Measurements from ENCODE around the gene SLC43A1. TPM values are rescaled to one million over a fixed set of nuclear protein-coding genes. Genes with fewer than 3 reads are reported as not detected.

Gene SLC43A1
- total RNA-seq, 1 donor from 2014 or later, result 13.2 TPM

DNA sequence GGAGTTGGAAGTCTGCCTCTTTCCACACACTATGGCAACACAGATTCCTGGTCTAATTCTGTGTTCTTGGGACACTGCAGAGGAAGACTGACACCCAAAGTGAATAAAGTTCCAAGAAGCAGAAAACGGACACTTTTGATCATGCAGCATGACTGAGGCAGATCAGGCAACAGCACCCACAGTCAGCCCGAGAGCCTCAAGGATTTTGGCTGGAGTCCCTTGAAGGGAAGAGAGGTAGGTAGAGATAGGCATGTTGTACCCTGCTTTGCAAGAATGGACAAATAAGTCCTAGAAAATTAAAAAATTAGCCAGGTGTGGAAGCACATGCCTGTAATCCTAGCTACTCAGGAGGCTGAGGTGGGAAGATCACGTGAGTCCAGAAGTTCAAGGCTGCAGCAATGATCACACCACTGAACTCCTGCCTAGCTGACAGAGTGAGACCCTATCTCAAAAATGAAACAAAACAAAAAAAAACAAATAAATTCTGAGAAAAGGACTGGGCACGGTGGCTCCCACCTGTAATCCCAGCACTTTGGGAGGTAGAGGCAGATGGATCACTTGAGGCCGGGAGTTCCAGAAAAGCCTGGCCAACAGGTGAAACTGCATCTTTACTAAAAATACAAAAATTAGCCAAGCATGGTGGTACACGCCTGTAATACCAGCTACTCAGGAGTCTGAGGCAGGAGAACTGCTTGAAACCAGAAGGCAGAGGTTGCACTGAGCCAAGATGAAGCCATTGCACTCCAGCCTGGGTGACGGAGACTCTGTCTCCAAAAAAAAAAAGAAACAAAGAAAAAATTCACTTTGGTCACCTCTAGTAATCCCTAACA, 6.9 kb downstream of the SLC43A1 start:
- DNase-seq, result no peak
- ATAC-seq, result no peak
- Histone ChIP-seq H3K36me3 (peaks cover 12% of the 10 kb centered on the region), H3K4me3 (no peak overlapping the region), H3K27ac (no peak overlapping the region), H3K9me3 (no peaks in the 10 kb centered on the region), H3K27me3 (ENCODE audit: low read depth) (no peaks in the 10 kb centered on the region), H3K4me1 (peaks cover 5% of the 10 kb centered on the region)
- intact Hi-C loops (cut with DNase I), result no loop called here
- TF ChIP-seq, protein P1, sequence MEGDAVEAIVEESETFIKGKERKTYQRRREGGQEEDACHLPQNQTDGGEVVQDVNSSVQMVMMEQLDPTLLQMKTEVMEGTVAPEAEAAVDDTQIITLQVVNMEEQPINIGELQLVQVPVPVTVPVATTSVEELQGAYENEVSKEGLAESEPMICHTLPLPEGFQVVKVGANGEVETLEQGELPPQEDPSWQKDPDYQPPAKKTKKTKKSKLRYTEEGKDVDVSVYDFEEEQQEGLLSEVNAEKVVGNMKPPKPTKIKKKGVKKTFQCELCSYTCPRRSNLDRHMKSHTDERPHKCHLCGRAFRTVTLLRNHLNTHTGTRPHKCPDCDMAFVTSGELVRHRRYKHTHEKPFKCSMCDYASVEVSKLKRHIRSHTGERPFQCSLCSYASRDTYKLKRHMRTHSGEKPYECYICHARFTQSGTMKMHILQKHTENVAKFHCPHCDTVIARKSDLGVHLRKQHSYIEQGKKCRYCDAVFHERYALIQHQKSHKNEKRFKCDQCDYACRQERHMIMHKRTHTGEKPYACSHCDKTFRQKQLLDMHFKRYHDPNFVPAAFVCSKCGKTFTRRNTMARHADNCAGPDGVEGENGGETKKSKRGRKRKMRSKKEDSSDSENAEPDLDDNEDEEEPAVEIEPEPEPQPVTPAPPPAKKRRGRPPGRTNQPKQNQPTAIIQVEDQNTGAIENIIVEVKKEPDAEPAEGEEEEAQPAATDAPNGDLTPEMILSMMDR (IDR thresholded peaks at IDR 0.05), result no peak

DNA sequence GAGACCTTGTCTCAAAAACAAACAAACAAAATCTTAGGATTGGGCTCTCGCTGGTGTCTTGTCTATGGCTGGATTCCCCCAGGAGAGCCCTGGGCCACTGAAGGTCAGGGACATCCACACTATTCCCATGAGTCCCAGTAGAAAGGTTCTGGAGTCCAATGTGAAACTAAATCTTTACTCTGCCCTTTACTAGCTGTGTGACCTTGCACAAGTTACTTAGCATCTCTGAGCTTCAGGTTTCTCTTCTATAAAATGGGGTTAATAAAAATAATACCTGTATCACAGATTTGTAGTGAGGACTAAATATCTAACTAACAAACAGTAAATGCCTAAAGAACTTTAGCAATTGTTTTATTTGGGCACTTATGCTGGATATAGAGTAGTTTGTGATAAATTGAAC, 9.0 kb downstream of the SLC43A1 start:
- TF ChIP-seq, protein P1 (IDR thresholded peaks at IDR 0.05), result no peak
- no peaks in the 10 kb centered on the region for H3K9me3 ChIP-seq
- no peak for ATAC-seq
- no peaks in the 10 kb centered on the region for H3K27me3 ChIP-seq (ENCODE audit: low read depth)
- DNase-seq, result no peak
- H3K36me3 ChIP-seq, result peaks cover 12% of the 10 kb centered on the region
- no peak overlapping the region for H3K27ac ChIP-seq
- no peak overlapping the region for H3K4me3 ChIP-seq
- intact Hi-C loops (cut with DNase I), result no loop called here
- peaks cover 1% of the 10 kb centered on the region for H3K4me1 ChIP-seq

DNA sequence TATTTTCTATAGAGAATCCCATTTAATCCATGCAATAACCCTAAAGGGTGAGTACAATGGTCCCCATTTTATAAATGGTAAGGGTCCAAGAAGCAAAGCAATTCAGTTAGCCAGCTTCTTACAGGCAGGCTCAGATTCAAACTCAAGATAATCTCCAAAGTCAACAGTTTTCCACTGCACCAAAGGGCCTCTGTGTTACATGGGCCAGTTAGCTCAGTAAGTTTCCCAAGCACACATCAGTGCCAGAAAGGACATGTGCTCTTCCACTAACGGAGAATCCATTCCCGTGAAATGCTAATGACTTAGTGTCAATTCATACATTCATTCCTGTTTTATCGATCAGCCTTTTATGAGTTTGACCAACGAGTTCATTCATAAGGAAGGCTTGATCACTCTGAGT, 11.0 kb downstream of the SLC43A1 start:
- no peak for DNase-seq
- H3K9me3 ChIP-seq, result no peaks in the 10 kb centered on the region
- TF ChIP-seq, protein P1 (IDR thresholded peaks at IDR 0.05), result no peak
- ATAC-seq, result no peak
- peaks cover 16% of the 10 kb centered on the region for H3K4me1 ChIP-seq
- H3K36me3 ChIP-seq, result peaks cover 12% of the 10 kb centered on the region
- intact Hi-C loops (cut with DNase I), result no loop called here
- no peak overlapping the region for H3K4me3 ChIP-seq
- no peak overlapping the region for H3K27ac ChIP-seq
- H3K27me3 ChIP-seq (ENCODE audit: low read depth), result no peaks in the 10 kb centered on the region

DNA sequence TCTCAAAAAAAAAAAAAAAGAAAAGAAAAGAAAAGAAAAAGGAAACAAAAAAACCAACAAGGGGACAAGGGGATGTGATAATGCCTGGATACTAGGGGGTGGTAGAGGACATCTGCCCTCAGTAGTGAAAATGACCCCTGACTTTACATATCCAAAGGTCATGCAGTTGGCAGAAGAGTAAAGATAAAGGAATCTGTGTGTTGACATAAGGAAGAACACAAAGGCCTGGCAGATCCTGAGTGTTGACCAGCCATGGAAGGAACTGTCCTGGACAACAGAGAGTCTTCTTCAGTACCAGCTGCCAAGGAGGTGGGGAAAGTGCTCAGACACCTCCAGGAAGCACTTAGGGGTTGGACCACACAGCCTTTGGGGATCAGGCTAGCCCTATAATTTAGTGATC, 12.6 kb downstream of the SLC43A1 start:
- Histone ChIP-seq H3K27me3 (ENCODE audit: low read depth) (no peaks in the 10 kb centered on the region), H3K4me3 (no peak overlapping the region), H3K27ac (no peak overlapping the region), H3K4me1 (peaks cover 26% of the 10 kb centered on the region), H3K36me3 (peaks cover 6% of the 10 kb centered on the region), H3K9me3 (no peaks in the 10 kb centered on the region)
- ATAC-seq (no peak), DNase-seq (no peak)
- intact Hi-C loops (cut with DNase I), result no loop called here
- TF ChIP-seq, protein P1 (IDR thresholded peaks at IDR 0.05), result no peak

DNA sequence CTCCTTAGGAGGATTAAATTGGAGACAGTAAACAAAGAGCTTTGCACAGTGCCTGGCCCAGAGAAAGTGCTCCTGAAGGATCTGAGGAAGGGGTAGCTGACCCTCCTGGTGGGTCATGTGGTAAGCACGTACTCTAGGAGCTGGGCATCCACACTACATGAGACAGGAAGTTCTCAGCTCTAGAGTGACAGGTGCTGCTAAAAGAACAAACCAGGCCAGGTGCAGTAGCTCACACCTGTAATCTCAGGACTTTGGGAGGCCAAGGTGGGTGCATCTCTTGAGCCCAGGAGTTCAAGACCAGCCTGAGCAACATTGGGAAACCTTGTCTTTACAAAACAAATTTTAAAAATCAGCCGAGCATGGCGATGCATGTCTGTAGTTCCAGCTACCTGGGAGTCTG, 13.1 kb downstream of the SLC43A1 start:
- no peaks in the 10 kb centered on the region for H3K27me3 ChIP-seq (ENCODE audit: low read depth)
- peaks cover 6% of the 10 kb centered on the region for H3K36me3 ChIP-seq
- peaks cover 26% of the 10 kb centered on the region for H3K4me1 ChIP-seq
- H3K4me3 ChIP-seq, result no peak overlapping the region
- H3K9me3 ChIP-seq, result no peaks in the 10 kb centered on the region
- no peak overlapping the region for H3K27ac ChIP-seq
- intact Hi-C loops (cut with DNase I), result no loop called here
- TF ChIP-seq, protein P1 (IDR thresholded peaks at IDR 0.05), result no peak
- DNase-seq, result no peak
- no peak for ATAC-seq
